Measurements from ENCODE around the gene CAVIN1. TPM values are rescaled to one million over a fixed set of nuclear protein-coding genes. Genes with fewer than 3 reads are reported as not detected.
A peak's percentile ranks its signal among the peaks of the same experiment; 100 is the strongest.
"Not testable (repeated sequence)": the region's sequence is repeated elsewhere in the genome, so short reads cannot be mapped to it uniquely, and the experiment has no call there.

The CAVIN1 gene
- polyA plus RNA-seq, 1 experiment: 326 TPM

GRCh38 chr17:42366176-42367023 lies 56.7 kb downstream of the CAVIN1 start:
- not testable (repeated sequence) for H3K27ac ChIP-seq (ENCODE audit: low read depth, low read length)
- POLR2A ChIA-PET: interaction anchor here (0.6 kb wide), 3 partner anchors 22 to 40 kb away, joined by 3 to 4 read pairs (median 3); no protein-coding TSS in a partner anchor

GRCh38 chr17:42365136-42365535 lies 57.9 kb downstream of the CAVIN1 start:
- Histone ChIP-seq H3K9me3 (ENCODE audit: control insufficient read depth, insufficient read depth, low read length) (no peaks in the 10 kb centered on the region), H3K4me3 (ENCODE audit: low read depth, low read length) (no peak overlapping the region), H3K27ac (ENCODE audit: low read depth, low read length) (peak overlapping the region; percentile 31), H3K27me3 (ENCODE audit: control insufficient read depth, insufficient read depth, low read length) (no peaks in the 10 kb centered on the region)
- DNase-seq (ENCODE audit: low read depth, low spot score): no peak
- POLR2A ChIA-PET: interaction anchor here (0.6 kb wide), 1 partner anchor 41 kb away, joined by 4 read pairs; no protein-coding TSS in a partner anchor
- CTCF ChIA-PET: interaction anchor here (1.0 kb wide), 1 partner anchor 21 kb away, joined by 6 read pairs; no protein-coding TSS in a partner anchor
- no peak for TF ChIP-seq CTCF (IDR thresholded peaks at IDR 0.05; ENCODE audit: low read depth, low read length)

More at GRCh38 chr17:42366176-42367023, 56.7 kb downstream of the CAVIN1 start:
- H3K9me3 ChIP-seq (ENCODE audit: control insufficient read depth, insufficient read depth, low read length); H3K27me3 ChIP-seq (ENCODE audit: control insufficient read depth, insufficient read depth, low read length); DNase-seq (ENCODE audit: low read depth, low spot score); H3K4me3 ChIP-seq (ENCODE audit: low read depth, low read length): not testable (repeated sequence)
- CTCF ChIA-PET: interaction anchor here (1.0 kb wide), 1 partner anchor 19 kb away, joined by 6 read pairs; no protein-coding TSS in a partner anchor

GRCh38 chr17:42363767-42364585 lies 59.1 kb downstream of the CAVIN1 start:
- CTCF ChIA-PET: no interaction called here
- DNase-seq (ENCODE audit: low read depth, low spot score): no peak

GRCh38 chr17:42363231-42363630 lies 59.8 kb downstream of the CAVIN1 start:
- Histone ChIP-seq H3K27me3 (ENCODE audit: control insufficient read depth, insufficient read depth, low read length) (no peaks in the 10 kb centered on the region), H3K4me3 (ENCODE audit: low read depth, low read length) (no peak overlapping the region), H3K9me3 (ENCODE audit: control insufficient read depth, insufficient read depth, low read length) (no peaks in the 10 kb centered on the region), H3K27ac (ENCODE audit: low read depth, low read length) (no peak overlapping the region)
- no peak for TF ChIP-seq CTCF (IDR thresholded peaks at IDR 0.05; ENCODE audit: low read depth, low read length)
- POLR2A ChIA-PET: no interaction called here
- DNase-seq (ENCODE audit: low read depth, low spot score): no peak
- CTCF ChIA-PET: no interaction called here

More at GRCh38 chr17:42363767-42364585, 59.1 kb downstream of the CAVIN1 start:
- Histone ChIP-seq H3K9me3 (ENCODE audit: control insufficient read depth, insufficient read depth, low read length) (no peaks in the 10 kb centered on the region), H3K27ac (ENCODE audit: low read depth, low read length) (no peak overlapping the region), H3K27me3 (ENCODE audit: control insufficient read depth, insufficient read depth, low read length) (no peaks in the 10 kb centered on the region), H3K4me3 (ENCODE audit: low read depth, low read length) (no peak overlapping the region)
- no peak for TF ChIP-seq CTCF (IDR thresholded peaks at IDR 0.05; ENCODE audit: low read depth, low read length)
- POLR2A ChIA-PET: no interaction called here

GRCh38 chr17:42362245-42362961 lies 60.7 kb downstream of the CAVIN1 start:
- no peaks in the 10 kb centered on the region for H3K27me3 ChIP-seq (ENCODE audit: control insufficient read depth, insufficient read depth, low read length)
- no peak overlapping the region for H3K27ac ChIP-seq (ENCODE audit: low read depth, low read length)
- no peak overlapping the region for H3K4me3 ChIP-seq (ENCODE audit: low read depth, low read length)
- H3K9me3 ChIP-seq (ENCODE audit: control insufficient read depth, insufficient read depth, low read length): no peaks in the 10 kb centered on the region
- ChIA-PET CTCF (no interaction called here), POLR2A (interaction anchor here (0.6 kb wide), 1 partner anchor 369 kb away, joined by 3 read pairs; no protein-coding TSS in a partner anchor)
- DNase-seq (ENCODE audit: low read depth, low spot score): no peak
- TF ChIP-seq CTCF (IDR thresholded peaks at IDR 0.05; ENCODE audit: low read depth, low read length): no peak

Data from AG04450 (cell line).